Ascending aorta (tissue), 2 donors: ENCODE data around the gene C1QTNF9B. TPM values are rescaled to one million over a fixed set of nuclear protein-coding genes. Genes with fewer than 3 reads are reported as not detected.

Experiments
- DNase-seq, 2 donors: peaks; one replicate each; pipeline ENCODE4 v3.0.0-alpha.2; 2019; ENCODE audit warnings: low spot score in 2 of 2
- H3K27ac ChIP-seq, 2 donors: fragments of 200-600 bp; sonication (generic); one replicate each; pipeline ENCODE4 v1.5.1; 2016 to 2017; ENCODE audit warnings: mild to moderate bottlenecking in 1 of 2
- H3K27me3 ChIP-seq: fragments of 200-600 bp; sonication (generic); one replicate; pipeline ENCODE4 v1.5.1; 2017
- H3K36me3 ChIP-seq, 2 donors: fragments of 200-600 bp; sonication (generic); one replicate each; pipeline ENCODE4 v1.5.1; 2016
- H3K4me1 ChIP-seq, 2 donors: fragments of 200-600 bp; sonication (generic); one replicate each; pipeline ENCODE4 v1.5.1; 2016 to 2017; ENCODE audit warnings: mild to moderate bottlenecking in 1 of 2
- H3K4me3 ChIP-seq, 2 donors: fragments of 200-600 bp; sonication (generic); one replicate each; pipeline ENCODE4 v1.5.1; 2016 to 2017; ENCODE audit warnings: mild to moderate bottlenecking in 1 of 2
- H3K9me3 ChIP-seq, 2 donors: fragments of 200-600 bp; sonication (generic); one replicate each; pipeline ENCODE4 v1.5.1; 2016
- CTCF ChIP-seq, 3 experiments: fragments of 200-600 bp in 2 of 3; fragments of 450-650 bp in 1 of 3; sonication (generic) in 2 of 3; IDR thresholded peaks; one replicate each; pipeline ENCODE4 v1.5.1; 2016 to 2019; ENCODE audit warnings: antibody characterized with exemption in 3 of 3, mild to moderate bottlenecking in 1 of 3, moderate library complexity in 1 of 3
- intact Hi-C: fragments of 100-400 bp; cut with DNase I; formaldehyde crosslinking; loops from one replicate; pipeline ENCODE4 v1.15.1; 2023
- total RNA-seq: library from RNA; depleted of rRNA; stranded (reverse); fragments of >200 nt; gene quantifications from one replicate; pipeline ENCODE4 v1.1.0, GENCODE V29; 2016

Gene C1QTNF9B
- total RNA-seq, 1 donor from 2014 or later, result not detected

DNA sequence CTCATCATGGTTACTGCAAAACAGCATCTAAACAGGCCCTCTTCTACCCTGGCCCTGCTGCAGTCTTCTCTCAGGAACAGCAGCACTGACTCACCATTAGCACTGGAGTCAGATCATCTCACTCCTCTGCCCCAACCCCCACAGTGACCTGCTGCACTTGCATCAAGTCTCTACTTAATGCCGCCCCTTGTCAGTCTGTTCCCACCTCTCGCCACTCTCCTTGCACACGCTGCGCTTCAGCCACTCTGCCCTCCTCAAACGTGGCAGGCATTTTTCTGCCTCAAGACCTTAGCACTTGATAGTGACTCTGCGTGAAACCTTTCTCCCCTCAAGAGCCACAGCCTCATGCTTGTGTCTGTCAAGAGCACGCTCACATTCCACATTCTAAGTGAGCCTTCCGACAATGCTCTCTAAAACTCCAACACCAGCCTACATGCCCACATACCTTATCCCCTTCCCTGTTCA is 30.2 kb downstream of the C1QTNF9B start:
- TF ChIP-seq CTCF (IDR thresholded peaks at IDR 0.05), result no peak
- no peak for DNase-seq
- intact Hi-C loops, result no loop called here

DNA sequence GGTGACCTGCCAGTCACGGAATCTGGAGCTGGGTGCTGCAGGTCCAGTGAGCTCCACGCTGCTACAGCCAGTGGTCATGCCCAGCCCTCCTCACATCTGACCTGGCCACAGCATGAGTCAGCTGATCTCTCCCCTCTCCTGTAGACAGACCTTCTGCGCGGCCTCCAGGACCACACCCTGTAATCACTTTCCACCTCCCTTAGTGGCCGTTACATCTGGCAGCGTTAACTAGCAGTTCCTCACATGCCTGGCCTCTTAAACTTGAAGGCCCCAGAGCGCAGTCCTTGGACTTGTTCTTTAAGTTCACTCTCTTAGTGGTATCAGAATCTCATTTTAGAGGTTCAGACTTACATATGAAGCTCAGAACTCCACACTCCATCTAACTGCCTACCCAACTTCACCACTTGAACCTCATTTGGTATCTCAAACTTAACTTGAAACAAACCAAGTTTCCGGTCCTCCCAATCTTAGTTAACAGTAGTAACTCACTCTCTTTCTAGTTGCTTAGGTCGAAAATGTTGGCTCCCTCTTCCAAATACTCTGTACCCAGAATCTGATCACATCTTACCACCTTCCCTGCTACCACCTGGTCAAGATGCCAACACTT is 30.8 kb downstream of the C1QTNF9B start:
- DNase-seq, result no peak
- Histone ChIP-seq H3K27ac (no peak overlapping the region), H3K27me3 (no peaks in the 10 kb centered on the region), H3K4me3 (no peak overlapping the region), H3K36me3 (peaks cover 0 to 5% of the 10 kb centered on the region in 2 donors), H3K9me3 (no peaks in the 10 kb centered on the region), H3K4me1 (no peaks in the 10 kb centered on the region)
- TF ChIP-seq CTCF (IDR thresholded peaks at IDR 0.05), result no peak
- intact Hi-C loops, result no loop called here

More for the DNA sequence above, 30.2 kb downstream of the C1QTNF9B start:
- Histone ChIP-seq H3K27ac (no peak overlapping the region), H3K4me3 (no peak overlapping the region), H3K9me3 (no peaks in the 10 kb centered on the region), H3K4me1 (no peaks in the 10 kb centered on the region), H3K36me3 (peaks cover 0 to under 1% of the 10 kb centered on the region in 2 donors), H3K27me3 (no peaks in the 10 kb centered on the region)

- no peak overlapping the region for H3K4me3 ChIP-seq
- no peak overlapping the region for H3K27ac ChIP-seq
- no peaks in the 10 kb centered on the region for H3K27me3 ChIP-seq
- H3K9me3 ChIP-seq, result no peaks in the 10 kb centered on the region
- H3K36me3 ChIP-seq, result peaks cover 0 to 12% of the 10 kb centered on the region in 2 donors
- DNase-seq, result no peak
- intact Hi-C loops, result no loop called here
- TF ChIP-seq CTCF (IDR thresholded peaks at IDR 0.05), result no peak
- H3K4me1 ChIP-seq, result no peaks in the 10 kb centered on the region
Observed at GRCh38 chr13:23865906-23866305, 31.4 kb downstream of the C1QTNF9B start.

GRCh38 chr13:23865026-23865425 is 32.3 kb downstream of the C1QTNF9B start:
- H3K27me3 ChIP-seq, result no peaks in the 10 kb centered on the region
- intact Hi-C loops, result no loop called here
- no peak overlapping the region for H3K27ac ChIP-seq
- no peak for DNase-seq
- peaks cover 0 to 14% of the 10 kb centered on the region in 2 donors for H3K36me3 ChIP-seq
- H3K4me1 ChIP-seq, result no peaks in the 10 kb centered on the region
- no peak overlapping the region for H3K4me3 ChIP-seq
- H3K9me3 ChIP-seq, result no peaks in the 10 kb centered on the region
- TF ChIP-seq CTCF (IDR thresholded peaks at IDR 0.05), result no peak

GRCh38 chr13:23861310-23861709 is 36.0 kb downstream of the C1QTNF9B start:
- intact Hi-C loops, result no loop called here
- no peak for DNase-seq
- Histone ChIP-seq H3K36me3 (peaks cover 0 to 14% of the 10 kb centered on the region in 2 donors), H3K4me1 (no peaks in the 10 kb centered on the region), H3K9me3 (no peaks in the 10 kb centered on the region), H3K27ac (no peak overlapping the region), H3K27me3 (no peaks in the 10 kb centered on the region), H3K4me3 (no peak overlapping the region)
- no peak for TF ChIP-seq CTCF (IDR thresholded peaks at IDR 0.05)
